GM21526 (cell line): ENCODE measurements around the gene GSTM4.
"Not testable (repeated sequence)": the region's sequence is repeated elsewhere in the genome, so short reads cannot be mapped to it uniquely, and the experiment has no call there.

Experiments used
- ATAC-seq: cut with Tn5 transposase; IDR thresholded peaks from one replicate; pipeline ENCODE4 v1.9.1; 2021; ENCODE audit warnings: moderate library complexity; ENCODE audit not compliant: unreplicated experiment, low FRiP score

The GSTM4 gene

GRCh38 chr1:109695138-109695537, 39.2 kb downstream of the GSTM4 start:
- ATAC-seq = not testable (repeated sequence)

- ATAC-seq = no peak
Measured at GRCh38 chr1:109697066-109697465, 41.2 kb downstream of the GSTM4 start.

- ATAC-seq = not testable (repeated sequence)
Measured at GRCh38 chr1:109697861-109698260, 42.0 kb downstream of the GSTM4 start.

DNA sequence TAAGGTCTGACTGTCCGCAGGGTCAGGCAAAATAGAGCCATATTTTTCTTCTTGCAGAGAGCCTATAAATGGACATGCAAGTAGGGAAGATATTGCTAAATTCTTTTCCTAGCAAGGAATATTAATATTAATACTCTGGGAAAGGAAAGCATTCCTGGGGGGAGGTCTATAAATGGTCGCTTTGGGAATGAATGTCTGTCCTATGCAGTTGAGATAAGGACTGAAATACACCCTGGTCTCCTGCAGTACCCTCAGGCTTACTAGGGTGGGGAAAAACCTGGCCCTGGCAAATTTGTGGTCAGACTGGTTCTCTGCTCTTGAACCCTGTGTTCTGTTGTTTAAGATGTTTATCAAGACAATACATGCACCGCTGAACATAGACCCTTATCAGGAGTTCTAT, 47.0 kb downstream of the GSTM4 start:
- not testable (repeated sequence) for ATAC-seq

GRCh38 chr1:109704173-109704572, 48.3 kb downstream of the GSTM4 start:
- ATAC-seq = no peak

GRCh38 chr1:109705411-109705810, 49.5 kb downstream of the GSTM4 start:
- ATAC-seq = no peak

DNA sequence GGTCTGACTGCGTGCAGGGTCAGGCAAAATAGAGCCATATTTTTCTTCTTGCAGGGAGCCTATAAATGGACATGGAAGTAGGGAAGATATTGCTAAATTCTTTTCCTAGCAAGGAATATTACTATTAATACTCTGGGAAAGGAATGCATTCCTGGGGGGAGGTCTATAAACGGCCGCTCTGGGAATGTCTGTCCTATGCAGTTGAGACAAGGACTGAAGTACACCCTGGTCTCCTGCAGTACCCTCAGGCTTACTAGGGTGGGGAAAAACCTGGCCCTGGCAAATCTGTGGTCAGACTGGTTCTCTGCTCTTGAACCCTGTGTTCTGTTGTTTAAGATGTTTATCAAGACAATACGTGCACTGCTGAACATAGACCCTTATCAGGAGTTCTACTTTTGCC, 53.0 kb downstream of the GSTM4 start:
- ATAC-seq = not testable (repeated sequence)

DNA sequence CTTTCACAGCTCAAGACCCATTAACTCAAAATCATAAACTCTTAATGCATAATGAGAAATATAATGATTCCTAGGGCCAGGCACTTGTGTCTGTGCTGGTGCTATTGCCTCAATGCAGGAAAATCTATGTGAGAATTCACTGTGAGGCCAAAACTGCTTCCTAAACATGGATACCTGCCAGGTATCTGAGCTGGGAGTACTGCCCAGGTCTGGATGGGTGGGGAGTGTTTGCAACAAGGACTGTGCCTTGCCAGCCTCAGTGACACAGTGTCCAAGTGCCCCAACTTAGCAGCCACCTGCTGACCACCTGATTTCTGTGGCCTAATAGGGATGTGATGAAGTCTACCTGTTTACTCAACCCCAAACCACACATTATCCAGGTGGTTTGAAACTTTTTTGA, 53.9 kb downstream of the GSTM4 start:
- not testable (repeated sequence) for ATAC-seq
